NCI-H774 (cell line): ENCODE measurements around the gene RRP8.

Source experiments
- DNase-seq: peaks from one replicate; lab custom pipeline; 2025; lab: John Stamatoyannopoulos, UW

The RRP8 gene

DNA sequence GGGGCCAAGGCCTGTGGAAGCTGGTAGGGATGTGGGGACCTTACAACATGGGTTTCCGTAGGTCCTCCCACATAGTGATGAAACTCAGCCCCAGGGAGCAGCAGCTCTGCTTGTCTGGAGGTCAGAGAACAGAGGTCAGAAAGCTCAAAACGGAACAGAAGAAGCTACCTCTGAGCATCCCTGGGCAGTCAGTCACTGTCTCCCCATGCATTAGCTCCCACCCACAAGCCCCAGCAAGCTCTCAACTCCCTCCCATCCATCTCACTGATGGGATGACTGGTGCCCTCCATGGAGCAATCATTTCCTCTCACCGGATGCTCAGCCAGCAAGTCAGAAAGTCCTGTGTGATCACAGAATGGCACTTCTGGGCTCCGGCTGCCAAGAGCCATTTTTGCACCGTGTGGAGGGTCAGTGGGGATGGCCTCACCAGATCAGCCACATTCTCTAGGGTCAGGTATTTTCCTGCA, 13.9 kb upstream of the RRP8 start:
- no peak for DNase-seq

DNA sequence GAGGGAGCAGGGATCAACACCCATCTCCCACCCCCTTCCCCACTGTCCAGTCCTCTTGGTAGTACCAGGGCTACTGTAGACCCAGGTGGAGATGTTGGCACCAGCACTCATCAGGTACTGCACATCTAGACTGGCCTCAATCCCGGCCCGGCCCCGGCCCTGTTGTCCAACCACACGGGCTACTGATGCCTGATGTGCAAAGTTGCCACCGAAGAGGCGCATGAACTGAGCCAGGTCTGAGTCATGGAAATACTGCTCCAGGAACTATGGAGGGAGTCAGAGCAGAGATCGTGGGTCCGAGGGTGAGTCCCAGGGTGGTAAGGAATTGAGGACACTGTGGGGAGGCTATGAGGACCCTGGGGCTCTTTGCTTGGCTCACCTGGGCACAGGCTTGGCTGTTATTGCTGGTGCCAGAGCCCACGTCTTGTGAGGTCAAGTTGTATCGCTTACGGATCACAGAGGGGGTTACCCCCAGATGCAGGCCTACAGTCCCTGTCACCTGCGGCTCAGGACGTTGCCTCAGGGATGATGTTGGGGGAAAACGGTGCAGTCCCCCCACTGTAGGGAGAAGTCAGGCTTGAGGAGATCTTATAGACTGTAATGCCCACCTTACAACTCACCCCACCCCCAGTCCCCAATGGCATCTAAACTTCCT, 13.3 kb upstream of the RRP8 start:
- DNase-seq, result no peak

DNA sequence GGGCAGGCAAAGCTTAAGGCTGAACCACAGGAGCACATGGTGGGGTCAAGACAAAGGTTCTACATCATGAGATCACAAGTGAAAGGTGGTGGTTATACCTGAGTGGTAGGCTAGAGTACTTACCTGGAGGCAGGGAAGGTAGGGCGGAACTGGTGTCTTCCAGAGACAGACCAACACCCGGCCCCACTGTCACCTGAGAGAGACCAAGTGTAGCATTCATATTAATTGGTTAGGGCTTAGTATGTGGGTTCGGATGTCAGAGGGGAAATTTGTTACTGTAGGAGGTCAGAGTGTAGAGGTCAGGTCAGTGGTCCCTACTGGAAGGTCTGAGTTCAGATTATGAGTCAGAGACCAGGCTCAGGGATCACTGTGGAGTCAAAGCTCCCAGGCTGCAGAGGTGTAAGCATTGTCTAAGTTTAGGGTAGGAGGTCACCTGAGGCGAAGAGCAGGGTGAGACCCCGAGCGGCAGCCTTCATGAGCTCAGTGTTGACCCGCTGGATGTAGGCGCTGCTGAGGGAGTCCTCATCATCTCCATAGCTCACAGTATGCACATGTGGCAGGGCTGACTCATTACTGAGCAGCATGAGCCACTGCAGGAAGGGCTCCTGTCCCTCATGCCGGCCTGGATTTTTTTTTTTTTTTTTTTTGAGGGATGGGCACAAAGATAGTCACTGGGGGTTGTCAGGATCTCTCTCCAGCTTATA, 12.6 kb upstream of the RRP8 start:
- no peak for DNase-seq

DNA sequence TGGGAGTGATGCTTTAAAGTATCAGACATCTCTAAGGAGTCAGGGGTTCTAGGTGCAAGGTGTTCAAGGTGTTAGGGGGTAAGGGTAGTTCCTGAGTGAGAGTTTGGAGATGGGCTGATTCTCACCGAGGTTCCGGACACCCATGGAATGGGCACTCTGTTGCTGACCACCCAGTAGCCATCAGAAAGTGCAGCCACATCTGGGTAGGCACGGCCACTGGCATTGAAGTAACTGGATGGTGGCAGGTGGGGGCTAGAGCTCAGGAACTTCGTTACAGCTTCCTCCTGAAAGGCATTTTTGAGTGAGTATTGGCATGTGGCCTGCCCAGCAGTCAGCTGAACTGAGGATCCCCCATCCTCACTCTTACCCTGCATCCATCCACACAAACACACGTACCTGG, 11.6 kb upstream of the RRP8 start:
- no peak for DNase-seq

- no peak for DNase-seq
Measured at GRCh38 chr11:6614446-6614845, 11.0 kb upstream of the RRP8 start.

- DNase-seq, result no peak
Measured at GRCh38 chr11:6613496-6613895, 10.1 kb upstream of the RRP8 start.

- peak; percentile 96 for DNase-seq
Measured at GRCh38 chr11:6612213-6613041, 9.0 kb upstream of the RRP8 start, which contains the start of gene TAF10. TAF10 (minus strand) TSS chr11:6612216; CDS start chr11:6612189, 27 bp downstream.

DNA sequence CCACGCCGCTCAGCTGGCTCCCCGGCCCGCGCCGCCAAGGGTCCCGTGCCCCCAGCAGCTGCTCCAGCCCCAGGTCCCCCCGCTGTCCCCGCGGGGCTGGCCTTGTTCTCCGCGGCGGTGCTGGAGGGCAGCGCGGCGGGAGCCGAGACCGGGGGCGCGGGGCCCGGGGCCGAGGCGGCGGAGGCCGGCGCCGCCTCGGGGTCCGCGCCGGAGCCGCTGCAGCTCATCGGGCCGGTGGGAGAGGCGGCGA, 8.5 kb upstream of the RRP8 start:
- no peak for DNase-seq

DNA sequence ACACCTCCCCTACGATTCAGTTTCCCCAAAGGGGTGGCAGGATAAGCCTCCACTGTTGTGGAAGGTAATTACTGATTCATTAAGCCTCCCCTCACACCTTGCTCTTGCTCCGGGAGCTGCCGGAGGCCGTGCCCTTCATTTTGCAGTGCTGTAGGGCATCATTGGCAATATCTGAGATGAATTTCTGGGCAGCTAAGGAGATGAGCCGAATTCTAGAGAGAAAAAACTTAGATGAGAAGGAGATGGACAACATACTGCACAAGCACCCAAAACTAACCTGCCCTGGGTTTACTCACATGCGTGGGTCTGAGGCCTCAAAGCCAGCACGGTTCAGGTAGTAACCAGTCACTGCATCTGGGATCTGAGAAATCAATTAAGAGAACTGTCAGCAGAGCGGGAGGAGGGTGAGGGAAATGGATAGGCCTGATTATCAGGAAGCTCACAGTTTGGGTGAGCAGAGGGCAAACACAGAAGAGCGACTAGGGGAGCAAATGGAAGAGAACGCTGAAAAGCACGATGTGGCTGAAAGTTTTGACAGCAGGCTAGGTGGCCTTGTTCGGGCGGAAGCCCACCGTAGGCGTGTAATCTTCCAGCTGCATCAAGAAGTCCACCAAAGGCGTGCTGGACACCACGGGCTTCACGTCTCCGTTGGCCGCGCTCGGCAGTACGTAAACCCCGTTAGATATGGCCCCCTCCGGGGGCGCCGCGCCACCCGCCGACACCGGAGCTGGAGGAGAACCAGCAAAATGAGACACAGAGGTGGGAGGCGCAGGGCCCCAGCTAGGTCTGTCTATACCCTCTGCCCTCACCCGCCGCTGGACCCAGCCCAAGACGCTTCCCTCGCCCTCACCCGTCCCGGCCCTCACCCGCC, 7.9 kb upstream of the RRP8 start:
- no peak for DNase-seq

DNA sequence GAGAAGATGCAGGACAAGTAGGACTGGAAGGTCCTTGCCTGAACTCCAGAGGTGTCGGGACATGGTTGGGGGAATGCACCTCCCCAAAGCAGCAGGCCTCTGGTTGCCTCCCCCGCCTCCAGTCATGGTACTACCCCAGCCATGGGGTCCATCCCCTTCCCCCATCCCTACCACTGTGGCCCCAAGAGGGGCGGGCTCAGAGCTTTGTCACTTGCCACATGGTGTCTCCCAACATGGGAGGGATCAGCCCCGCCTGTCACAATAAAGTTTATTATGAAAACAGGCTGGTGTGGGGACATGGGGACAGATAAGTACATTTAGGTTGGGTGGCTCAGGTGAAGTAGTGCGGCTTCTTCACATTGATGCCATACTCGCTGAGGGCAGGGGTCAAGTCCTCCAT, 7.2 kb upstream of the RRP8 start:
- no peak for DNase-seq

- DNase-seq, result no peak
Measured at GRCh38 chr11:6609502-6610015, 6.1 kb upstream of the RRP8 start.

GRCh38 chr11:6608726-6609501, 5.5 kb upstream of the RRP8 start:
- DNase-seq, result no peak

DNA sequence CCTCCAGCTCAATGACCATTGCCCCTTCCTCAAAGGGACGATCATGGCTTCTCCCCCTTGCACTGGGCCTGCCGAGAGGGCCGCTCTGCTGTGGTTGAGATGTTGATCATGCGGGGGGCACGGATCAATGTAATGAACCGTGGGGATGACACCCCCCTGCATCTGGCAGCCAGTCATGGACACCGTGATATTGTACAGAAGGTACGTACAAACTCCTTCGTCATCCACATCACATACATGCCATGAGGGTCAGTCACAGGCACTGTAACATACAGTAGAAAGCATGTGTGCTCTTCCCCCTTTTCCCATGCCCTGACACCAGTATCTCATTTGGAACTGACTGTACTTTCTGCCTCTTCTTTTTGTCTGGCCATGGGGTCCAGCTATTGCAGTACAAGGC, 4.6 kb upstream of the RRP8 start:
- DNase-seq, result no peak

DNA sequence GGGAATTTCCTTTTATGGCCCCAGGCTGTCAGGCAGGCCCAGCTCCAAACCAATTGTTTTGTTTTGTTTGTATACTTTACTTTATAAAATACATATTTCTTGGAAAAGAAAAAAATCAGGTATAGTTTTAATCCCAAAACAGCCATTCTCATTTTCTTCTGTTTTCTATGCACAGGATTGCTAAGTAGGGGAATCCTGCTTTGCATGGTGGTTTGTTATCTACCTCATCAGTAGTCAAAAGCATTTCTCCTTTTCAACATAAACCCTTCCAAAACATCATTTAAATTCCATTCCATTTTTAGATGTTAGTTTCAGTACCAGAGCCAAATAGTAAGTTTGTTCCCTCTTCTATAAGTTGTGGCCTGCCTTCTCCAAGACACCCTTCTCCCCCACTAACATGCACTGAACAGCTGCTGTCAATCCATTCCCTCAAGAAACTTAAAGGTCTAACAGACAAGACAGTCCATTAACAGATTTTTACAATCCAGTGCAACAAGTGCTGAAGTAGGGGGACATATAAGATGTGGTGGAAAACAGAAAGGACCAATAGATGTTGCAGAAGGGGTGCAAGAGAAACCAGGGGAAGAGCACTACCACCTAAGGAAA, 3.9 kb upstream of the RRP8 start:
- DNase-seq, result no peak

DNA sequence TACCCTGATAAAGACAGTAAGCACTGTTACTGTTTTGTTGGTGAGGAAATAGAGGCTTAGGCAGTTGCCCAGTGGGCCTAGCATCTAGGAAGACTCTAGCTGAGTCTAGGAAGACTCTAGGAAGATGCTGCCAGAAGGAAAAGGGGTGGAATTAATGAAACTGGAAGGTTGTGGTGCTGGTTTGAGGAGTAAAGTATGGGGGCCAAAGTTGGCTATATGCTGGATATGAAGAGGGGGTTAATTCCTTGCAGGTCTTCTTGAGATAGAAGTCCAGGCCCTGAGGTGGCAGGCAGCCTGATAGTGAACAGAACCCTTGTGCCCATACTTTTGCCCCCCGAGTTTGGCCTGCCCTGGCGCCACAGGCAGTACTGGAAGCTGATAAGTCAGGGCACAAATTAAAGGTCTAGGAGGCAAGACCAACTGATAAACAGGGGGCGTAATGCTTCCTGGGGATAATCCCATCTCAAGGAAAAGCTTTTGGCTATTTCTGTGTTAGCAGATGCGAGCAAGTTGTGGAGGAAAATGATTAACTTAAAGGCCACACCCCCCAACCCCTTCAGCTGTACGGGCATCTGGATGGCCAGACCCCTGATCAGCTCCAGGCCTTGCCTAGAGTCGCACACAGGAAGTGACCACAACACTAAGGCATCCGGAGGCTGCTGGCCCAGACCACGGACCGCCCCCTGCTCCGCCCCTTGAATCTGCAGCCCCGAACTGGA, 3.2 kb upstream of the RRP8 start:
- peak; percentile 62 for DNase-seq

- no peak for DNase-seq
Measured at GRCh38 chr11:6604790-6605189, 1.4 kb upstream of the RRP8 start.

DNA sequence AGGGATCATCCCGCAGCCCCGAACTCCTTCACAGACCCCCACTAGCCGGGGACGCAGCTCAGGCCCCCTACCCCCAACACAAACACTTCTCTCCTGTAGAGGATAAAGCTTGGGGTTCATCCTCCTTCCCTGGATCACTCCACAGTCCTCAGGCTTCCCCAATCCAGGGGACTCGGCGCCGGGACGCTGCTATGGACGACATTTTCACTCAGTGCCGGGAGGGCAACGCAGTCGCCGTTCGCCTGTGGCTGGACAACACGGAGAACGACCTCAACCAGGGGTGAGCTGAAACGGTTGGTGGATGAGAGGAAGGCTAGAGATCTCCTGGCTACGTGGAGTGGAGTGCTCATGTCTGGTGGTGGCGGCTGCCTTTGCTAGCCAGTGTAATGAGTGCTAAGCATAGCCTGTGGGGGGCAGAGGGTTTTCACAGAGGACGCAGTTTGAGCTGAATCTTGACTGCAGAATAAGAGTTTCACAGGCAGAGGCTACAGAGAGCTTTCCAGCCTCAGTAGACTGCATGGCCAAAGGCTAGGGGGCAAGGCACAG, 738 bp upstream of the RRP8 start:
- DNase-seq, result no peak

- DNase-seq, result no peak
Measured at GRCh38 chr11:6602096-6602940, 1.1 kb downstream of the RRP8 start.

- no peak for DNase-seq
Measured at GRCh38 chr11:6601041-6601461, 2.4 kb downstream of the RRP8 start.
